Fibroblast of skin of left quadriceps (primary cell): ENCODE results near the gene TMOD1.

Experiments
- DNase-seq, 2 experiments: peaks; one replicate each; pipeline ENCODE4 v3.0.0-alpha.2; 2013; ENCODE audit warnings: low read depth in 2 of 2

TMOD1 gene

DNA sequence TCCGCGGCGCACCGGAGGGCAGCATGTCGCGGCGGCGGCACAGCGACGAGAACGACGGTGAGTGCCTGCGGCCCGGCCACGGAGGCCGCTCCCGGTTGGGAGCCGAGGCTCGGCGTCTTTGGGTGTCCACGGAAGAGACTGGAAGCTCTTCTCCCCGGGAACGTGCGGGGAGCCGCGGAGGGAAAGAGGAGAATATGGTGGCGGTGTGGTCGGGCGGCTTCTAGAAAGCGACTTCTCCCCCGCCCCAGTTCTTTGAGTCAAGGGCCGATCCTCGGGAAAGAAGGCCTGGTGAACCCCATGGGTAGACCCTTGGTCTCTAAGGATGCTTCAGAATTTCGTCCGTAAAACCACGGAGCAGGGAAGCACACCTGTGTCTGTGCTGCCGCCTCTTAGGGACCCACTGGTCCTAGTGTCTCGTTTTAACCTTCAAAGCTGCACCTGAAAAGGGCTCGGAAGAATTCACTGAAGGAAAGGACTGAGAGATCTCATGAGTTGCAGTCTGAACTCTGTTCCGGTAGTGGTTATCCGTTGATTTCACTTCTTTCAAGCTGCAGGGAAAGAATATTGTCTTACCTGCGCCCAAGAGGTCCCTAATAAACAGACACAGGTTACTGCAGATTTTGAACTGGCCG is 132.5 kb downstream of the TMOD1 start:
- no peak for DNase-seq

GRCh38 chr9:97635026-97635425 is 133.6 kb downstream of the TMOD1 start:
- no peak for DNase-seq

- DNase-seq: no peak
Observed at GRCh38 chr9:97636903-97637302, 135.4 kb downstream of the TMOD1 start.

GRCh38 chr9:97638666-97639065 is 137.2 kb downstream of the TMOD1 start:
- no peak for DNase-seq

- no peak for DNase-seq
Observed at GRCh38 chr9:97640325-97640724, 138.9 kb downstream of the TMOD1 start.

DNA sequence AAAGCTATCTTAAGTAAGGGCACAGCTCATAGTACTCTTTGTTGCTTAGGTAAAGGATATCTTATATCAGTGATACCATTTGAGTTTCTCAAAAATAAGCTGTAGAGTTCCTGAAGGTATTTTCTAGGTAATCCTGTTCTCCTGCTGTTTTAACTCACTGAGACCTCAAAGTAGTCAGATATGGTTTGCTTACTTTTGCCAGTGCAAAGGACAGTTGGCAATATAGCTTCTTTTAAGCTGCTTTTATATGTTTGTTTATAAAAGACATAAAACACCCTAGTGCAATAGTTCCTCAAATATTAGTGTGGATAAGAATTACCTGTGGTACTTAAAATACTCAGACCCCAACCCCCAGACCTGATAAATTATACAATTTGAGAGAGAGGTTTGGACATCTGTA is 144.3 kb downstream of the TMOD1 start:
- DNase-seq: no peak

GRCh38 chr9:97647996-97648395 is 146.5 kb downstream of the TMOD1 start:
- DNase-seq: no peak
